Activated T-helper 17 cell treated with anti-CD3 and anti-CD28 coated beads, Interleukin-2, amount 50 U/mL, for 72 hours (primary cell): ENCODE measurements around the gene ANXA4. TPM values are rescaled to one million over a fixed set of nuclear protein-coding genes. Genes with fewer than 3 reads are reported as not detected.
"Not testable (repeated sequence)": the region's sequence is repeated elsewhere in the genome, so short reads cannot be mapped to it uniquely, and the experiment has no call there.

Experiments used
- ATAC-seq: fragments of 150-1000 bp; cut with Tn5 transposase; replicated peaks from 2 replicates; pipeline ENCODE4 v1.10.0; 2021; ENCODE audit warnings: mild to moderate bottlenecking, moderate library complexity
- H3K27ac Mint-ChIP-seq: one replicate; pipeline ENCODE4 v1.8.0; 2022; ENCODE audit warnings: mixed read lengths
- H3K27me3 Mint-ChIP-seq: one replicate; pipeline ENCODE4 v1.8.0; 2022; ENCODE audit warnings: mixed read lengths
- H3K36me3 Mint-ChIP-seq: one replicate; pipeline ENCODE4 v1.8.0; 2022; ENCODE audit warnings: low read depth, mild to moderate bottlenecking, mixed read lengths
- H3K4me1 Mint-ChIP-seq: one replicate; pipeline ENCODE4 v1.8.0; 2022; ENCODE audit warnings: mixed read lengths
- H3K4me3 Mint-ChIP-seq: one replicate; pipeline ENCODE4 v1.8.0; 2022; ENCODE audit warnings: mild to moderate bottlenecking, mixed read lengths
- H3K9me3 Mint-ChIP-seq: one replicate; pipeline ENCODE4 v1.8.0; 2022; ENCODE audit warnings: mixed read lengths
- total RNA-seq, 2 donors: library from RNA; stranded (reverse); gene quantifications; one replicate each; pipeline ENCODE4 v1.2.3, GENCODE V29; 2022

ANXA4 gene
- total RNA-seq, 2 donors from 2014 or later, result 31.5 to 33.0 TPM

GRCh38 chr2:69811018-69811417, 69.1 kb downstream of the ANXA4 start:
- H3K27me3 Mint-ChIP-seq, result no peaks in the 10 kb centered on the region
- H3K4me1 Mint-ChIP-seq, result no peaks in the 10 kb centered on the region
- no peak overlapping the region for H3K4me3 Mint-ChIP-seq
- H3K9me3 Mint-ChIP-seq, result no peaks in the 10 kb centered on the region
- peaks cover 7% of the 10 kb centered on the region for H3K36me3 Mint-ChIP-seq
- peak overlapping the region; percentile 8 for H3K27ac Mint-ChIP-seq
- ATAC-seq, result no peak

GRCh38 chr2:69811591-69811990, 69.7 kb downstream of the ANXA4 start:
- no peaks in the 10 kb centered on the region for H3K4me1 Mint-ChIP-seq
- H3K9me3 Mint-ChIP-seq, result no peaks in the 10 kb centered on the region
- H3K27ac Mint-ChIP-seq, result no peak overlapping the region
- H3K4me3 Mint-ChIP-seq, result no peak overlapping the region
- ATAC-seq, result no peak
- no peaks in the 10 kb centered on the region for H3K27me3 Mint-ChIP-seq
- H3K36me3 Mint-ChIP-seq, result peaks cover 1% of the 10 kb centered on the region

GRCh38 chr2:69815717-69816116, 73.8 kb downstream of the ANXA4 start:
- Mint-ChIP-seq H3K4me1 (no peaks in the 10 kb centered on the region), H3K27ac (no peak overlapping the region), H3K4me3 (no peak overlapping the region), H3K36me3 (no peaks in the 10 kb centered on the region), H3K27me3 (no peaks in the 10 kb centered on the region), H3K9me3 (no peaks in the 10 kb centered on the region)
- no peak for ATAC-seq

DNA sequence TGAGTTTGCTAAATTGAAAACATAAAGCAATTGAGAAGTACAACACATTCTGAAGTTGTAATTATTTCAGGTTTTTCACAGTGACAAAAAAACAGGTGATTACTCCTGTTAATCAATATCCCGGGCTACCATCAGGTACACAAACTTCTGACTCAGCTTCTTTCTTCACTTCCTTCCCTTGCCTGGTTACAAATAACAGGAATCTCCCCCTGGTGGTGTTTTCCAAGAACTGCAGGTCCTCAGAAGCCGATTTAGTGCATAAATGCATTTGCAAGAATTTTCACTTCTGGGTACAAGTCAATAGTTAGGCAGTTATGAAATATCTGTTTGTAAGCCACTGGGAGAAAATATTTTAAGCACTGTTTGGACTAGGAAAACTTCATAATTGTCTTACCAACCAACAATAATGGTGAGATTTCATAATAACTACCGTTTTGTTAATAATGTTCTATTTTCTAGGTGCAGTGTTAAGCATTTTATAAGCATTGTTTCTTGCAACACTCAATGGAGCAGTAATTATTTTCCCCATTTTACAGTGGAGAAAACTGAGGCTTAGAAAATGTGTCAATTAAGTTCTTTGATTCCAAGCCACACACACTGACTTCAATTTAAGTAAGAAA, 75.1 kb downstream of the ANXA4 start:
- Mint-ChIP-seq H3K27me3 (no peaks in the 10 kb centered on the region), H3K27ac (no peak overlapping the region), H3K4me3 (no peak overlapping the region), H3K36me3 (no peaks in the 10 kb centered on the region), H3K4me1 (no peaks in the 10 kb centered on the region), H3K9me3 (no peaks in the 10 kb centered on the region)
- peak; percentile 74 for ATAC-seq

- H3K36me3 Mint-ChIP-seq, result no peaks in the 10 kb centered on the region
- H3K4me3 Mint-ChIP-seq, result no peak overlapping the region
- H3K9me3 Mint-ChIP-seq, result no peaks in the 10 kb centered on the region
- no peaks in the 10 kb centered on the region for H3K4me1 Mint-ChIP-seq
- H3K27ac Mint-ChIP-seq, result no peak overlapping the region
- no peaks in the 10 kb centered on the region for H3K27me3 Mint-ChIP-seq
- ATAC-seq, result no peak
Observed at GRCh38 chr2:69817729-69818501, 76.0 kb downstream of the ANXA4 start.

GRCh38 chr2:69827796-69828540, 86.0 kb downstream of the ANXA4 start:
- peaks cover 22% of the 10 kb centered on the region for H3K4me1 Mint-ChIP-seq
- peaks cover 28% of the 10 kb centered on the region for H3K36me3 Mint-ChIP-seq
- no peaks in the 10 kb centered on the region for H3K9me3 Mint-ChIP-seq
- peak overlapping the region; percentile 90 for H3K4me3 Mint-ChIP-seq
- no peak for ATAC-seq
- peak overlapping the region; percentile 90 for H3K27ac Mint-ChIP-seq
- H3K27me3 Mint-ChIP-seq, result no peaks in the 10 kb centered on the region

- Mint-ChIP-seq H3K27ac (peak overlapping the region; percentile 90), H3K4me1 (peaks cover 25% of the 10 kb centered on the region), H3K36me3 (peaks cover 37% of the 10 kb centered on the region), H3K9me3 (no peaks in the 10 kb centered on the region), H3K27me3 (no peaks in the 10 kb centered on the region), H3K4me3 (peak overlapping the region; percentile 90)
- ATAC-seq, result no peak
Observed at GRCh38 chr2:69828938-69829255, 87.0 kb downstream of the ANXA4 start.

GRCh38 chr2:69829256-69830044, 87.5 kb downstream of the ANXA4 start, which contains the start of gene GMCL1:
GMCL1 (plus strand) TSS chr2:69829660; CDS start chr2:69829893, 233 bp downstream.
- H3K27ac Mint-ChIP-seq, result peak within 1 kb of the TSS; percentile 90
- H3K27me3 Mint-ChIP-seq, result no peaks in the 10 kb centered on the region
- ATAC-seq, result peak; percentile 94
- no peaks in the 10 kb centered on the region for H3K9me3 Mint-ChIP-seq
- H3K4me3 Mint-ChIP-seq, result peak within 1 kb of the TSS; percentile 90
- peaks cover 30% of the 10 kb centered on the region for H3K4me1 Mint-ChIP-seq
- peaks cover 42% of the 10 kb centered on the region for H3K36me3 Mint-ChIP-seq

DNA sequence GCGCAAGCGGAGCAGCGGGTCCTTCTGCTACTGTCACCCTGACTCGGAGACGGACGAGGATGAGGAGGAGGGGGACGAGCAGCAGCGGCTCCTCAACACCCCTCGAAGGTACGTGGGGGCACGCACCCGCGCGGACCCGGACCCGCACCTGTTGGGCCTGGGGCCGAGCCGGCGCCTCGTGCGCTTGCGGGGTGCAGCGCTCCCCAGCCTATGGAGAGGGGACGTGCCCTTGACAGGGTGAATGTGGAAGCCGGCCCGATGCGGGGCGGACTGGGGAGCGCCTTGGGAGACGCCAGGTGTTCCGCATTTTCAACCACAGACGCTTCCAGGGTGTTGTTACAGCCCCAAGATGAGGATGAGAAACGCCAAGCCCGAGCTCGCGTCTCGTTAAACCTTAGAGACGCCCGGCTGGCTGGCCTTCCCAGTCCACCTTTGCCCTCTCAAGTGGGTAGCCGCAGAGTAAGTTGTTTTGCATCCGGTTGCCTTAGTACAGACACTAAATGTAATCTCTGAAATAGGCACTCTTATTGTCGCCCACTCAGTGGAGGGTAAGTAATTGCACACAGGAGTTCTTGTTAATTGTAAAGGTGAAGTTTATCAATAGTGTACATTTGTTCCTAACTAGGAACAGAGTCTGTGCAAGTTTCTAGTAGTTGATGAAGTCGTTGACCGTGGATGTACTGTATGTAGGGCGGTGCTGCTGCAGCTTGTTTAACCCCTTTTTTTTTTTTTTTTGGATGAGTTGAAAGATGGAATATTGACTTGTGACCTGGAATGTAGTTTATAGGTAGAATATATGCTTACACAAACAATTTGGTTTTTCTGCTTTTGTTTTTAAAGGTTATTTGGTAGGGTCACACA, 88.3 kb downstream of the ANXA4 start:
- ATAC-seq, result peak; percentile 36
- Mint-ChIP-seq H3K27ac (peak overlapping the region; percentile 90), H3K4me3 (peak overlapping the region; percentile 90), H3K36me3 (peaks cover 48% of the 10 kb centered on the region), H3K4me1 (peaks cover 33% of the 10 kb centered on the region), H3K27me3 (no peaks in the 10 kb centered on the region), H3K9me3 (no peaks in the 10 kb centered on the region)

DNA sequence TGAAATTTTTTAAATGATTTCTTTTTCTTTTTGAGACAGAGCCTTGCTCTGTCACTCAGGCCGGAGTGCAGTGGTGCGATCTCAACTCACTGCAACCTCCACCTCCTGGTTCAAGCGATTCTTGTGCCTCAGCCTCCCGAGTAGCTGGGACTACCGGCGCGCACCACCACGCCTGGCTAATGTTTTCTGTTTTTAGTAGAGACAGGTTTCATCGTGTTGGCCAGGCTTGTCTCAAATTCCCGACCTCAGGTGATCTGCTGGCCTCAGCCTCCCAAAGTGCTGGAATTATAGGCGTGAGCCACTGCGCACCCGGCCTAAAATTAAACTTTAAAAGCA, 88.9 kb downstream of the ANXA4 start:
- not testable (repeated sequence) for H3K27me3 Mint-ChIP-seq, ATAC-seq, H3K9me3 Mint-ChIP-seq
- Mint-ChIP-seq H3K36me3 (peaks cover 49% of the 10 kb centered on the region), H3K27ac (peak overlapping the region; percentile 74), H3K4me1 (peaks cover 35% of the 10 kb centered on the region), H3K4me3 (peak overlapping the region; percentile 90)

GRCh38 chr2:69831354-69831905, 89.5 kb downstream of the ANXA4 start:
- ATAC-seq, result no peak
- peaks cover 40% of the 10 kb centered on the region for H3K4me1 Mint-ChIP-seq
- H3K9me3 Mint-ChIP-seq, result no peaks in the 10 kb centered on the region
- H3K4me3 Mint-ChIP-seq, result peak overlapping the region; percentile 90
- H3K27ac Mint-ChIP-seq, result no peak overlapping the region
- H3K27me3 Mint-ChIP-seq, result no peaks in the 10 kb centered on the region
- H3K36me3 Mint-ChIP-seq, result peaks cover 54% of the 10 kb centered on the region

- ATAC-seq, result no peak
- Mint-ChIP-seq H3K9me3 (no peaks in the 10 kb centered on the region), H3K27me3 (no peaks in the 10 kb centered on the region), H3K36me3 (peaks cover 72% of the 10 kb centered on the region), H3K4me3 (no peak overlapping the region), H3K27ac (no peak overlapping the region), H3K4me1 (peaks cover 38% of the 10 kb centered on the region)
Observed at GRCh38 chr2:69833752-69834151, 91.8 kb downstream of the ANXA4 start.

GRCh38 chr2:69835666-69836065, 93.7 kb downstream of the ANXA4 start:
- Mint-ChIP-seq H3K9me3 (no peaks in the 10 kb centered on the region), H3K27me3 (no peaks in the 10 kb centered on the region), H3K4me3 (no peak overlapping the region), H3K36me3 (peaks cover 85% of the 10 kb centered on the region), H3K27ac (peak overlapping the region; percentile 52), H3K4me1 (peaks cover 34% of the 10 kb centered on the region)
- ATAC-seq, result no peak
